Endothelial cell of umbilical vein (primary cell): ENCODE data around the gene NEMP1.

Experiments used
- CTCF ChIP-seq, 2 donors: IDR thresholded peaks; 1 replicate in 1 of 2; 2 replicates in 1 of 2; pipeline ENCODE4 v1.5.1; 2011; ENCODE audit warnings: low read length in 2 of 2, mild to moderate bottlenecking in 2 of 2, moderate library complexity in 2 of 2, control low read depth in 1 of 2, inconsistent platforms in 1 of 2, low read depth in 1 of 2; ENCODE audit not compliant: insufficient read depth in 1 of 2; ENCODE audit errors: extremely low read depth in 1 of 2
- JUN ChIP-seq: IDR thresholded peaks from 2 replicates; pipeline ENCODE4 v1.6.1; 2011; ENCODE audit warnings: borderline replicate concordance, low read depth; ENCODE audit not compliant: insufficient read length, insufficient read depth
- MAX ChIP-seq: IDR thresholded peaks from 2 replicates; pipeline ENCODE4 v1.6.1; 2011; ENCODE audit not compliant: insufficient read depth, insufficient read length

- no peak for TF ChIP-seq MAX
- no peak for TF ChIP-seq CTCF (IDR thresholded peaks at IDR 0.05; ENCODE audit: extremely low read depth in 1 of 2, insufficient read depth in 1 of 2, low read depth in 1 of 2, low read length in 2 of 2)
- TF ChIP-seq JUN = no peak
These were observed 11.0 kb upstream of the NEMP1 start for GRCh38 chr12:57089271-57090245.
